ENCODE results near the gene VWA7. TPM values are rescaled to one million over a fixed set of nuclear protein-coding genes. Genes with fewer than 3 reads are reported as not detected.

Gene VWA7
- total RNA-seq, 1 experiment from 2014 or later = 2.5 TPM

GRCh38 chr6:31782126-31782855 lies 5.2 kb upstream of the VWA7 start:
- no peak overlapping the region for H2AK5ac ChIP-seq (ENCODE audit: insufficient read length, low read length)
- Mint-ChIP-seq H3K4me3 (no peak overlapping the region), H3K9me3 (no peaks in the 10 kb centered on the region), H3K27me3 (ENCODE audit: low read depth) (no peaks in the 10 kb centered on the region), H3K4me1 (0 out of 4 replicates have a peak, but pooled peaks cover 0 to 4% of the 10 kb centered on the region in 2 experiments), H3K36me3 (ENCODE audit: insufficient read depth in 1 of 3, low read depth in 3 of 3) (peaks cover 47 to 82% (median 66%) of the 10 kb centered on the region in 3 experiments), H3K27ac (peak overlapping the region in 1 of 3 experiments; percentile 22; a peak in 1 of 7 replicates)
- no peaks in the 10 kb centered on the region for H3K27me3 ChIP-seq (ENCODE audit: insufficient read depth, low read length)
- no peak overlapping the region for H4K91ac ChIP-seq (ENCODE audit: insufficient read length, low read depth, low read length)
- no peak overlapping the region for H2BK12ac ChIP-seq (ENCODE audit: insufficient read length, low read depth, low read length)
- H3K9me3 ChIP-seq (ENCODE audit: control insufficient read depth, low read depth, low read length) = no peaks in the 10 kb centered on the region
- TF ChIP-seq CTCF (conservative IDR thresholded peaks at IDR 0.05) = no peak
- no peak overlapping the region for H2BK15ac ChIP-seq (ENCODE audit: low read depth, low read length)
- H2BK120ac ChIP-seq (ENCODE audit: low read depth, low read length, poor library complexity, severe bottlenecking) = no peak overlapping the region
- H3K9ac ChIP-seq (ENCODE audit: extremely low read depth, insufficient read length, low read length) = no peak overlapping the region
- no peak overlapping the region for H3K23ac ChIP-seq (ENCODE audit: insufficient read length, low read depth, low read length)
- no CpG with 5 or more reads among the region's 32 CpGs for WGBS (ENCODE audit: extremely low coverage, insufficient read length, low lambda C conversion rate)
- H2BK20ac ChIP-seq (ENCODE audit: low read depth, low read length, poor library complexity, severe bottlenecking) = no peak overlapping the region
- H3K79me1 ChIP-seq (ENCODE audit: insufficient read depth, low read depth, low read length, poor library complexity, severe bottlenecking) = no peaks in the 10 kb centered on the region
- H3K14ac ChIP-seq (ENCODE audit: insufficient read depth, low read length) = no peak overlapping the region
- H2BK5ac ChIP-seq (ENCODE audit: insufficient read length, low read length) = no peak overlapping the region
- H4K8ac ChIP-seq (replicated peaks; ENCODE audit: insufficient read length, low read depth, low read length) = no peak overlapping the region
- H4K20me1 ChIP-seq (ENCODE audit: control insufficient read depth, insufficient read depth, insufficient read length) = no peaks in the 10 kb centered on the region
- no peaks in the 10 kb centered on the region for H3K79me2 ChIP-seq (ENCODE audit: insufficient read depth, low read length)
- no peaks in the 10 kb centered on the region for H3K23me2 ChIP-seq (ENCODE audit: insufficient read length, low read depth, low read length, poor library complexity, severe bottlenecking)
- H3K56ac ChIP-seq (ENCODE audit: insufficient read length, low read depth, low read length) = no peak overlapping the region
- no peak overlapping the region for H2AFZ ChIP-seq (ENCODE audit: low read length)
- no peak overlapping the region for H3K4ac ChIP-seq (ENCODE audit: low read depth, low read length)
- H4K5ac ChIP-seq (ENCODE audit: insufficient read length, low read depth, low read length) = no peak overlapping the region
- no peak overlapping the region for H3K4me2 ChIP-seq (ENCODE audit: insufficient read depth, insufficient read length, low read length)
- DNase-seq = no peak
- no peak overlapping the region for H3K27ac ChIP-seq (ENCODE audit: insufficient read length, low read depth, low read length)
- H3T11ph ChIP-seq (ENCODE audit: low read length) = no peak overlapping the region
- H3K4me1 ChIP-seq (ENCODE audit: insufficient read depth, low read length) = no peaks in the 10 kb centered on the region
- H3K18ac ChIP-seq (ENCODE audit: insufficient read length, low read depth, low read length) = no peak overlapping the region

Data from H9 (cell line).